ENCODE data around the gene PAQR6.

PAQR6 gene

DNA sequence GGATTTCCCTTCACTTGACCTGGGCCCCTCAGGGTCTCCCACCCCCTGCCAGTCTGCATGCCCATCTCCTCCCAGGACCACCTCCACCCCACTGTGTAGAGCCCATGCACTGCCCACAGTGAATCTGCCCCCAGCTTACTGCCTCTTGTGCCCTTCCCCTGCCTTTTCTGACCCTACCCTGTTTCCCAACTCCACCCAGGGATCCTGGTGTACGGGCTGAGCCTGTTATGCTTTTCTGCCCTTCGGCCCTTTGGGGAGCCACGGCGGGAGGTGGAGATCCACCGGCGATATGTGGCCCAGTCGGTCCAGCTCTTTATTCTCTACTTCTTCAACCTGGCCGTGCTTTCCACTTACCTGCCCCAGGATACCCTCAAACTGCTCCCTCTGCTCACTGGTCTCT lies 38.2 kb upstream of the PAQR6 start:
- H3K27ac ChIP-seq: no peak overlapping the region
- TF ChIP-seq, protein P1, sequence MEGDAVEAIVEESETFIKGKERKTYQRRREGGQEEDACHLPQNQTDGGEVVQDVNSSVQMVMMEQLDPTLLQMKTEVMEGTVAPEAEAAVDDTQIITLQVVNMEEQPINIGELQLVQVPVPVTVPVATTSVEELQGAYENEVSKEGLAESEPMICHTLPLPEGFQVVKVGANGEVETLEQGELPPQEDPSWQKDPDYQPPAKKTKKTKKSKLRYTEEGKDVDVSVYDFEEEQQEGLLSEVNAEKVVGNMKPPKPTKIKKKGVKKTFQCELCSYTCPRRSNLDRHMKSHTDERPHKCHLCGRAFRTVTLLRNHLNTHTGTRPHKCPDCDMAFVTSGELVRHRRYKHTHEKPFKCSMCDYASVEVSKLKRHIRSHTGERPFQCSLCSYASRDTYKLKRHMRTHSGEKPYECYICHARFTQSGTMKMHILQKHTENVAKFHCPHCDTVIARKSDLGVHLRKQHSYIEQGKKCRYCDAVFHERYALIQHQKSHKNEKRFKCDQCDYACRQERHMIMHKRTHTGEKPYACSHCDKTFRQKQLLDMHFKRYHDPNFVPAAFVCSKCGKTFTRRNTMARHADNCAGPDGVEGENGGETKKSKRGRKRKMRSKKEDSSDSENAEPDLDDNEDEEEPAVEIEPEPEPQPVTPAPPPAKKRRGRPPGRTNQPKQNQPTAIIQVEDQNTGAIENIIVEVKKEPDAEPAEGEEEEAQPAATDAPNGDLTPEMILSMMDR (IDR thresholded peaks at IDR 0.05): no peak
- TF ChIP-seq ZFX (IDR thresholded peaks at IDR 0.05; ENCODE audit: borderline replicate concordance): no peak

DNA sequence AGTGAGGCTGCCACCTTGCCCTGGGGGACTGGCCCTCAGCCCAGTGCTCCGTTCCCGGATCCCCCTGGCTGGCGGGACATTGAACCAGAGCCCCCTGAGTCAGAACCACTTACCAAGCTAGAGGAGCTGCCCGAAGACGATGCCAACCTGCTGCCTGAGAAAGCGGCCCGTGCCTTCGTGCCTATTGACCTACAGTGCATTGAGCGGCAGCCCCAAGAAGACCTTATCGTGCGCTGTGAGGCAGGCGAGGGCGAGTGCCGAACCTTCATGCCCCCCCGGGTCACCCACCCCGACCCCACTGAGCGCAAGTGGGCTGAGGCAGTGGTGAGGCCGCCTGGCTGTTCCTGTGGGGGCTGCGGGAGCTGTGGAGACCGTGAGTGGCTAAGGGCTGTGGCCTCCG lies 37.6 kb upstream of the PAQR6 start:
- TF ChIP-seq, protein P1 (IDR thresholded peaks at IDR 0.05): no peak
- no peak for TF ChIP-seq ZFX (IDR thresholded peaks at IDR 0.05; ENCODE audit: borderline replicate concordance)
- H3K27ac ChIP-seq: peak overlapping the region; percentile 85; the same call in 1 of the 2 replicates

DNA sequence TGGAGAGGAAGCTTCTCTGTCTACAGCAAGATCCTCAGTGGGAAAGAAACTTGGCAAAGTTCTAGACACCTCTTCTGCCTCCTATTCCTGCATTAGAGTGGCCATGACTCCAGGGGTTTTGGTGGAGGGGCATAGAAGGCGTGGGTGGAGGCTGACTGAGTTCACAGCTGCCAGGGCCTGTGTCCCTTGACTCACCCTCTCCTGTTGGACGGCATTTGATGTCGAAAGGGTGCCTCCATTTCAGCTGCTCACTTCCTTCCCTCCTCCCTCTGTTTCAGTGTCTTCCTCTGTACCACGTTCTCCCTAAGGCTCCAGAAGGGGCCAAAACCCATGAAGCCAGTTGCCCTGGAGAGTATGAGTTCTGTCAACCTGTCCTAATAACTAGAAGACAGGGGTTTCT lies 36.9 kb upstream of the PAQR6 start:
- TF ChIP-seq, protein P1 (IDR thresholded peaks at IDR 0.05): no peak
- TF ChIP-seq ZFX (IDR thresholded peaks at IDR 0.05; ENCODE audit: borderline replicate concordance): no peak
- peak overlapping the region; percentile 85 for H3K27ac ChIP-seq

DNA sequence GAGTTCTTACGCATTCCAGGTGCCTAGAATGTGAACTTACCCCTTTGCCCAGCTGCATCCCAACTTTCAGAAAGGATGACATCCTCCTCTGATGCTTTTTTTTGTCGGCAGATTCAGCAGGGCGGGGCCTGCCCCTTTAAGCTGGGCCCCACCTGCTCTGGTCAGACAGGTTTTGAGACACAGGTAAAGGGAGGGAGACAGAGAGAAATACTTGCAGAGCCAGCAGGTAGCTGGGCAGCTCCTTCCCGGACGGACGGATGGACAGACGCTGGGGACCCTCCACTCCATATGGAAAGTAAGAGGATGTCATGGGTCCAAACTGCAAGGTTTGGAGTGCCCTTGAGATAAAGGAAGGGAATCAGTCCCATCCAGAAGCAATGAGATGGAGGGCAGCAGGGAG lies 36.3 kb upstream of the PAQR6 start, which contains the start of gene TMEM79:
TMEM79 (plus strand) TSS at position 214 of the 400 bp plus-strand sequence. CDS start 902 bp downstream, outside the sequence.
- TF ChIP-seq, protein P1 (IDR thresholded peaks at IDR 0.05): no peak
- TF ChIP-seq ZFX (IDR thresholded peaks at IDR 0.05; ENCODE audit: borderline replicate concordance): no peak
- peak within 1 kb of the TSS; percentile 85 for H3K27ac ChIP-seq

DNA sequence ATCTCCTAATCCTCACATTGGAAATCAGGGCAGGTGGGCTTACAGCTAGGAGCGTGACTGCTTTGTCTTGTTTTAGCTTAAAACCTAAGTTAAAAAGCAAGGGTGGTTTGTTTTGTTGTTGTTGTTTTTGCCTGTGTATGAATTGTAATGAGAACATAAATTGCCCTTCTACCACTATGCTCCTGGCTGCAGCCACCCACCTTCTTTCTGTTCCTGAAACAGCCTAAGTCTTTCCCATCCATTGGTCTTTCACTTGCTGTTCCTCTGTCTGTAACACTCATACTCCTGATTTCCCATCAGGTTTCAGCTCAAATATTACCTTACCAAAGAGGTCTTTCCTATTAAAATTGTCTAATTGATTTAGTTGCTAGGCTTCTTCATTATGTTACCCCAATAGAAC lies 35.7 kb upstream of the PAQR6 start:
- no peak for TF ChIP-seq ZFX (IDR thresholded peaks at IDR 0.05; ENCODE audit: borderline replicate concordance)
- TF ChIP-seq, protein P1 (IDR thresholded peaks at IDR 0.05): no peak
- H3K27ac ChIP-seq: peak overlapping the region; percentile 85

DNA sequence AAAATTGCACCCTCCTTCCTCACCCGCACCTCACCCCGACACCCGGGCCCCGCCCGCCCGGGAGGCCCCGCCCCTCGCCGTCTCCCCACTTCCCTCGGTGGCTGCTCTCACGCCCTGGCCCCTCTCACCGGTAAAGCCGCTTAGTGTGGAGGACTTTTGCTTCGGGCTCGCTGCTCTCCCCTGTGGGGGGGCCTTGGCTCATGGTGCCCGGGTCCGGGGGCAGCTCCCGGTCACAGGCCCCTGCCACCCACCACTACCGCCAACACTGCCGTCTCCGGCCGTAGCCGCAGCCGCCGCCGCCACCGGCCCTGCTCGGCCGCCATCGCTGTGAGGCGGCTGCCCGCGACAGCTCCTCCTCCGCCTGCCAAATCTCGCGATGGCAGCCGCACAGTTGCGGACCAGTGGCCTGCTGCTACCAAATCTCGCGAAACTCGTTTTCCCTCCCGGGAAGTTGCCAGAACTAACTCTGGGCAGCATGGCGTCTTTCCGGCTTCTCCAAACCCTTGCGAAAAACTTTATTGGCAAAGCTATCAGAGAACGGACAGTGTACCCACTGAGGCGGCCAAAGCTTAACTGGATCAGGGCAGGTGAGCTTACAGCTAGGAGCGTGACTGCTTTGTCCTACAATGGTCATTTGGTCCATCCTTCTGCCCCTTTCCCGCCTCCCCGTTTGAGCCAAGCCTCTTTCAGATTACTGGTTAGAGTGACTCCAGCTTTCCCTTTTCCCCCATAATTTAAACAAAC lies 34.8 kb upstream of the PAQR6 start, which contains the start of gene SMG5:
SMG5 (minus strand) TSS at position 347 of the 744 bp plus-strand sequence; CDS start at position 202, 145 bp downstream.
- peak within 1 kb of the TSS; percentile 85 for H3K27ac ChIP-seq
- TF ChIP-seq ZFX (IDR thresholded peaks at IDR 0.05; ENCODE audit: borderline replicate concordance): no peak
- TF ChIP-seq, protein P1 (IDR thresholded peaks at IDR 0.05): no peak

Measured in 22Rv1 (cell line).